Measurements from ENCODE around the gene SLC16A3. TPM values are rescaled to one million over a fixed set of nuclear protein-coding genes. Genes with fewer than 3 reads are reported as not detected.

The SLC16A3 gene
- total and polyA plus RNA-seq, 9 donors, result 21.9 to 47.3 (median 32.7) TPM

GRCh38 chr17:82237083-82237745, 8.4 kb downstream of the SLC16A3 start:
- Histone ChIP-seq H3K4me3 (ENCODE audit: low read length) (no peak overlapping the region), H3K36me3 (ENCODE audit: control insufficient read depth, insufficient read depth, low read length) (peaks cover 23% of the 10 kb centered on the region), H3K27ac (ENCODE audit: low read length) (peak overlapping the region; percentile 35), H3K27me3 (ENCODE audit: control insufficient read depth, insufficient read depth, low read length) (no peaks in the 10 kb centered on the region), H3K9me3 (replicated peaks; ENCODE audit: control insufficient read depth, low read depth, low read length) (no peaks in the 10 kb centered on the region), H3K4me1 (ENCODE audit: control insufficient read depth, insufficient read depth, low read length) (peaks cover 92% of the 10 kb centered on the region)
- DNase-seq, result no peak
- 92% methylated on average over 50 of the region's 59 CpGs for WGBS (ENCODE audit: insufficient coverage)

- H3K4me1 ChIP-seq (ENCODE audit: control insufficient read depth, insufficient read depth, low read length), result peaks cover 93% of the 10 kb centered on the region
- no peak overlapping the region for H3K27ac ChIP-seq (ENCODE audit: low read length)
- 85% methylated on average over 22 of the region's 34 CpGs for WGBS (ENCODE audit: insufficient coverage)
- H3K36me3 ChIP-seq (ENCODE audit: control insufficient read depth, insufficient read depth, low read length), result peaks cover 24% of the 10 kb centered on the region
- H3K4me3 ChIP-seq (ENCODE audit: low read length), result no peak overlapping the region
- no peaks in the 10 kb centered on the region for H3K9me3 ChIP-seq (replicated peaks; ENCODE audit: control insufficient read depth, low read depth, low read length)
- H3K27me3 ChIP-seq (ENCODE audit: control insufficient read depth, insufficient read depth, low read length), result no peaks in the 10 kb centered on the region
- DNase-seq, result no peak
Measured at GRCh38 chr17:82237746-82238471, 9.1 kb downstream of the SLC16A3 start.

GRCh38 chr17:82238472-82239201, 9.8 kb downstream of the SLC16A3 start:
- Histone ChIP-seq H3K36me3 (ENCODE audit: control insufficient read depth, insufficient read depth, low read length) (peaks cover 32% of the 10 kb centered on the region), H3K27me3 (ENCODE audit: control insufficient read depth, insufficient read depth, low read length) (no peaks in the 10 kb centered on the region), H3K27ac (ENCODE audit: low read length) (peak overlapping the region; percentile 15), H3K9me3 (replicated peaks; ENCODE audit: control insufficient read depth, low read depth, low read length) (no peaks in the 10 kb centered on the region), H3K4me1 (ENCODE audit: control insufficient read depth, insufficient read depth, low read length) (peaks cover 95% of the 10 kb centered on the region), H3K4me3 (ENCODE audit: low read length) (no peak overlapping the region)
- DNase-seq, result peak; percentile 36
- WGBS (ENCODE audit: insufficient coverage), result 55% methylated on average over 33 of the region's 33 CpGs

DNA sequence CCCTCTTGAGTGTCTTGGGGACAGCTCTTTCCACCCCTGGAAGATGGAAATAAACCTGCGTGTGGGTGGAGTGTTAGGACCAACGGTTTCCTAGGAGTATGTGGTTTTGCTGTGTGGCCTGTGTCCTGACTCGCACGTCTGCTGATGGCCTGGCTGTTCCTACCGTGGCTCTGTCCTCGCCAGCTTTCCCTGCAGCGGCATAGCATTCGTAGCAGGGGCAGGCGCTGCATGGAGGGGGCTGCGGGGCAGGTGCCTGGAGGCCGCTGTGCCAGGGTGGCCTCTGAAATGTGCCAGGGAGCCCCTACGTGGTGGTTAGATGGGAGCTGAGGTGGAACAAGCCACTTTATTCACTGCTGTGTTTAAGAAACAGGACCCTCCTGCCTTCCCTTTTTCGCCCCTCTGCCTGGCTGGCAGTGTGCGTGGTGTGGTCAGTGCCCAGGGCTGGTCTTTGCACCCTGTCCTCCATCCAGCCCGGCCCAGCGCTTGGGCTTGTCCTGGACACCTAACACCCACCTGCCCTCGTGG, 10.6 kb downstream of the SLC16A3 start:
- no peak overlapping the region for H3K4me3 ChIP-seq (ENCODE audit: low read length)
- H3K27ac ChIP-seq (ENCODE audit: low read length), result no peak overlapping the region
- H3K4me1 ChIP-seq (ENCODE audit: control insufficient read depth, insufficient read depth, low read length), result peaks cover 93% of the 10 kb centered on the region

DNA sequence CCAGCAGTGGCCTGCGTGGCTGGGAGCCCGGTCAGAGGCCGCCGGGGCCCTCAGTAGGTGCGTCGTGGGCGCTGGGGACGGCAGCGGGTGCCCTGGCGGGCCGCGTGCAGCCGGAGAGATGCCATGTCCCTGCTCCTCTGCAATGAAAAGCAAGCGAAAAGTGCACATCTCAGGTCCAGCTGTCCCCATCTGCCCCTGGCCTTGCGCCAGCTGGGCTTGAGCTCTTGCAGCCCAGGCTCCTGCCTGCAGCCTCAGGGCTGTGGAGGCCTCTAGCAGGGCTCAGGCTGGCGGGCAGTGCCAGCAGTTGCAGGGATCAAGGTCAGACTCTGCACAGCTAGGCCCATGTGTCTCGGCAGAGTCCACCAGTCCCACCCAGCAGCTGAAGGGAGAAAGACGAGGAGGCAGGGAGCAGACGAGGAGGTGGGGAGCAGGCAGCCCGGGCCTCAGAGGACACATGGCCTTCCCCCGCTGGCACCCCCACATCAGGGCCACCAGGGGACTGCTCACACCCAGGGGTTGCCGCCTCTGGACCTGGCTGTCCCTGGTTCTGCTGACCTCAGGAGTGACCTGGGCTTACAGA, 11.2 kb downstream of the SLC16A3 start:
- H3K4me1 ChIP-seq (ENCODE audit: control insufficient read depth, insufficient read depth, low read length), result peaks cover 88% of the 10 kb centered on the region
- no peaks in the 10 kb centered on the region for H3K9me3 ChIP-seq (replicated peaks; ENCODE audit: control insufficient read depth, low read depth, low read length)
- peak overlapping the region; percentile 37 for H3K27ac ChIP-seq (ENCODE audit: low read length)

More for the DNA sequence above, 10.6 kb downstream of the SLC16A3 start:
- 73% methylated on average over 15 of the region's 17 CpGs for WGBS (ENCODE audit: insufficient coverage)
- peaks cover 39% of the 10 kb centered on the region for H3K36me3 ChIP-seq (ENCODE audit: control insufficient read depth, insufficient read depth, low read length)
- H3K27me3 ChIP-seq (ENCODE audit: control insufficient read depth, insufficient read depth, low read length), result no peaks in the 10 kb centered on the region
- H3K9me3 ChIP-seq (replicated peaks; ENCODE audit: control insufficient read depth, low read depth, low read length), result no peaks in the 10 kb centered on the region
- DNase-seq, result no peak

DNA sequence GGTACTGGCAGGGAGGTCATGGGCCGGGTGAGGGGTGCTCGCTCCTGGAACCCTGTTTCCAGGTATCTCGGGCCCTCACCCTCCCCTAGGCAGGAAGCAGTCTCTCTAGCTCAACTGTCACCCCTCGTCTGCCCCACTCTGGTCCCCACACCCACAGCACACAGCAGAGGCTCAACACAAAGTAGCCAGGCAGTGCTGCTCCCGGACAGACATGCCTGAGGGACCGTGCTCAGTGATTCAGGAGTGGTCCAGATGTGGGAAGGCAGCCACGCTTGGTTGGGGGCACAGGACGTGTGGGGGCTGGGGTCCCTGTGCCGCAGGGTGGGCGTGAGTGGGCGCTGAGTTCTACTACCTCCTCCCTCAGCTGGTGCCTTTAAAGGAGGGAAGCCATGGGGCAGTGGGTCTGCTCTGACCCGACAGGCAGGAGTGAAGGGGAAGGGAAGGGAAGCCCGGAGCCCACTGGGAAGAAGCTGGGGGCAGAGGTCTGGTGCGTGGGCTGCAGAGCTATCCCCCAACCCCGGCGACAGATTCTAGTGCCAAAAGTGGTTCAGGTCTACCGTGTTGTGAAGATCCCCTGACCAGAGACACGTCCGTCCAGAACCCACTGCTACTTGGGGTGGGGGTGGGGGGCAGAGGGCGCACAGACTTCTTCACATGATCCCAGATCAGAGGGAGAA, 11.8 kb downstream of the SLC16A3 start:
- 53% methylated on average over 8 of the region's 20 CpGs for WGBS (ENCODE audit: insufficient coverage)
- Histone ChIP-seq H3K27me3 (ENCODE audit: control insufficient read depth, insufficient read depth, low read length) (no peaks in the 10 kb centered on the region), H3K4me3 (ENCODE audit: low read length) (no peak overlapping the region), H3K9me3 (replicated peaks; ENCODE audit: control insufficient read depth, low read depth, low read length) (no peaks in the 10 kb centered on the region), H3K27ac (ENCODE audit: low read length) (peak overlapping the region; percentile 37), H3K4me1 (ENCODE audit: control insufficient read depth, insufficient read depth, low read length) (peaks cover 81% of the 10 kb centered on the region), H3K36me3 (ENCODE audit: control insufficient read depth, insufficient read depth, low read length) (peaks cover 51% of the 10 kb centered on the region)
- DNase-seq, result no peak

More for the DNA sequence above, 11.2 kb downstream of the SLC16A3 start:
- Histone ChIP-seq H3K4me3 (ENCODE audit: low read length) (no peak overlapping the region), H3K36me3 (ENCODE audit: control insufficient read depth, insufficient read depth, low read length) (peaks cover 45% of the 10 kb centered on the region), H3K27me3 (ENCODE audit: control insufficient read depth, insufficient read depth, low read length) (no peaks in the 10 kb centered on the region)
- 64% methylated on average over 20 of the region's 22 CpGs for WGBS (ENCODE audit: insufficient coverage)
- DNase-seq, result peak; percentile 73

DNA sequence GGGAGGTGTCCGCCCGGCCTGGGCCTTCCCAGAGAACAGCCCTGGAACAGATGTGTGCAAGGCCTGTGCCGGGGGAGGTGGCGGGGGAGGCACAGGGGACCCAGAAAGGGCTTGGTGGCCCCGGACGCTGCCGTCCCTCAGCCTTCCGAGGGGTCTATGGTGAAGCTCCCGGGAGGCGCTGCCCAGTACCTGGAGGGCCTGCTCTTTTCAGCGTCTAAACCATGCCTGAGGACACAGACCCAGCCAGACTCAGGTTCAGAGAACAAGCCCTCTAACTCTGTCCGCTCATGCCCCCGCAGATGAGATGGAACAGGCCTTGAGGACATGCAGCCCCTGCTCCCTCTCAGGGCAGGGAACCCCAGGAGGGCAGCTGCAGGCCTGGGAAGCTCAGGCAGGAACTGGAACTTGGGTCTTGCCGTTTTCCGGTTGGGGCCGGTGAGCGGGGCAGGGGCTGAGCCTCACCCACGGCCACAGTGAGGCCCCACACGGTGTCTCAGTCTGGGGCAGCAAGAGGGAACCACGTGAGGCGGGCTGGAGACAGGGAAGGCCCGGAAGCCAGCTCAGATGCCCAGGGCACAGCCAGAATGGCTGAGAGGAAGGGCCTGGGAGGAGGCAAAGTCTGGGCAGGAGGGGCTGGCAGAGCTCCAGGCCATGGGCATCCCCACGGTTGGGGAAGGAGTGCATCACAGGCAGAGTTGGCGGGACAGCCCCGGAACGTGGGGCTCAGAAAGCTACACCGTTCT, 12.5 kb downstream of the SLC16A3 start:
- no peaks in the 10 kb centered on the region for H3K9me3 ChIP-seq (replicated peaks; ENCODE audit: control insufficient read depth, low read depth, low read length)
- peaks cover 74% of the 10 kb centered on the region for H3K4me1 ChIP-seq (ENCODE audit: control insufficient read depth, insufficient read depth, low read length)
- H3K4me3 ChIP-seq (ENCODE audit: low read length), result no peak overlapping the region
- 37% methylated on average over 22 of the region's 27 CpGs for WGBS (ENCODE audit: insufficient coverage)
- H3K36me3 ChIP-seq (ENCODE audit: control insufficient read depth, insufficient read depth, low read length), result peaks cover 57% of the 10 kb centered on the region
- H3K27me3 ChIP-seq (ENCODE audit: control insufficient read depth, insufficient read depth, low read length), result no peaks in the 10 kb centered on the region
- DNase-seq, result peak; percentile 75
- H3K27ac ChIP-seq (ENCODE audit: low read length), result peak overlapping the region; percentile 53

DNA sequence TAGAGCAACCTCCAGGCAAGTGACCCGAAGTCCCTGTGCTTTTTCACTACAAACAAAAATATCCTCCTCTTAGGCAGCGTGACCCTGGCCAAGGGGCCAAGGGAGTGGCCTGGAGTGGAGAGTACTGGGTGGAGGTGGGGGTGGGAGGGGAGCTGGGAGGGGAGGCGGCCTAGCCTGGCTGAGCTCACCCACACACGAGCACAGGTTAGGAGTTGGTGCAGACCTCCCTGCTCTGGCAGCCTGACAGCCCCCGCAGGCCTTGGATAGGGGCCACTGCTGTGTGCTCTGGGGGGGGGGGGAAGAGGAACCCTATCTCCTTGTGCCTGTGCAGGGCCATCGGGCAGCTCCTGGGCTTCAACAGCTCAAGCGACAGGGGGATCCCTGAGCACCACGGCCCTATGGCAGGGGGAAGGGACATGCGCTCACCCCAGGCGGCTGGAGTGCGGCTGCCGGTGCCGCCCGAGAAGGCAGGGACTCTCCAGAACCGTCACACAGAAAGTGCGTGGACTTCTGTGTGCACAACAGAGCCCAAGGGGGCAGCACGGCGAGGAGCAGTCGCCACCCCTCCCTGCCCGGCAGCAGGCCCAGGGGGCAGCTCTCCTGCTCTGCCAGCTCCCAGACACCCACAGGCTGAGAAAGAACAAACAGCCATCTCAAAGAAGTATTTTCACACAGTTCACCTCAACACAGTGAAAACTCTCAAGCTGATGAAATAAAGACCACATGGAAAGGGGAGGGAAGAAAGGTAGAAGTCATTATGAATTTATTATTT, 13.3 kb downstream of the SLC16A3 start:
- Histone ChIP-seq H3K4me1 (ENCODE audit: control insufficient read depth, insufficient read depth, low read length) (peaks cover 72% of the 10 kb centered on the region), H3K36me3 (ENCODE audit: control insufficient read depth, insufficient read depth, low read length) (peaks cover 62% of the 10 kb centered on the region), H3K4me3 (ENCODE audit: low read length) (no peak overlapping the region), H3K27ac (ENCODE audit: low read length) (peak overlapping the region; percentile 53), H3K9me3 (replicated peaks; ENCODE audit: control insufficient read depth, low read depth, low read length) (no peaks in the 10 kb centered on the region), H3K27me3 (ENCODE audit: control insufficient read depth, insufficient read depth, low read length) (no peaks in the 10 kb centered on the region)
- WGBS (ENCODE audit: insufficient coverage), result 42% methylated on average over 16 of the region's 20 CpGs
- no peak for DNase-seq

GRCh38 chr17:82242698-82242976, 13.8 kb downstream of the SLC16A3 start:
- Histone ChIP-seq H3K36me3 (ENCODE audit: control insufficient read depth, insufficient read depth, low read length) (peaks cover 62% of the 10 kb centered on the region), H3K9me3 (replicated peaks; ENCODE audit: control insufficient read depth, low read depth, low read length) (no peaks in the 10 kb centered on the region), H3K4me1 (ENCODE audit: control insufficient read depth, insufficient read depth, low read length) (peaks cover 71% of the 10 kb centered on the region), H3K4me3 (ENCODE audit: low read length) (no peak overlapping the region), H3K27ac (ENCODE audit: low read length) (peak overlapping the region; percentile 48), H3K27me3 (ENCODE audit: control insufficient read depth, insufficient read depth, low read length) (no peaks in the 10 kb centered on the region)
- DNase-seq, result no peak
- whole genome bisulfite sequencing (ENCODE audit: insufficient coverage), result 86% methylated on average over 18 of the region's 24 CpGs

Measured in muscle of leg (tissue), 11 donors.